Measurements from ENCODE around the gene ST6GAL1.

DNA sequence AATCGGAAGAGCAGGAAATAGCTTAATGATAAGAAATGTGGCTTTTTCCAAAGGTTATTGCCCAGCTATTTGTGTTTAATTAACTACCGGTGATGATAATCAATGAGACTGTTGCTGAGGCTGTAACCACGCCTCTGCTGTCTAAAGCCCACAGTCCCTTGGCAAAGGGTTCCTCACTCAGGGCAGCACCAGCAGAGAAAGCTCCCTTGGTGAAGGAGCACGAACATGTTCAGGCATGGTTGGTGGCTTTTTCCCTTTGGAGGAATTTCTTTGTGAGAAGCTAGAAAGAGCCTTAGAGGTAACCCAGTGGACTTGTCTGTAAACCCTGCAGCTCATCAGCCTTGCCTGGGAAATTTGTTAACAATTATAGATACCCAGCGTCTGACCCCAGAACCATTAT is 7.5 kb upstream of the ST6GAL1 start:
- TF ChIP-seq, protein P1, sequence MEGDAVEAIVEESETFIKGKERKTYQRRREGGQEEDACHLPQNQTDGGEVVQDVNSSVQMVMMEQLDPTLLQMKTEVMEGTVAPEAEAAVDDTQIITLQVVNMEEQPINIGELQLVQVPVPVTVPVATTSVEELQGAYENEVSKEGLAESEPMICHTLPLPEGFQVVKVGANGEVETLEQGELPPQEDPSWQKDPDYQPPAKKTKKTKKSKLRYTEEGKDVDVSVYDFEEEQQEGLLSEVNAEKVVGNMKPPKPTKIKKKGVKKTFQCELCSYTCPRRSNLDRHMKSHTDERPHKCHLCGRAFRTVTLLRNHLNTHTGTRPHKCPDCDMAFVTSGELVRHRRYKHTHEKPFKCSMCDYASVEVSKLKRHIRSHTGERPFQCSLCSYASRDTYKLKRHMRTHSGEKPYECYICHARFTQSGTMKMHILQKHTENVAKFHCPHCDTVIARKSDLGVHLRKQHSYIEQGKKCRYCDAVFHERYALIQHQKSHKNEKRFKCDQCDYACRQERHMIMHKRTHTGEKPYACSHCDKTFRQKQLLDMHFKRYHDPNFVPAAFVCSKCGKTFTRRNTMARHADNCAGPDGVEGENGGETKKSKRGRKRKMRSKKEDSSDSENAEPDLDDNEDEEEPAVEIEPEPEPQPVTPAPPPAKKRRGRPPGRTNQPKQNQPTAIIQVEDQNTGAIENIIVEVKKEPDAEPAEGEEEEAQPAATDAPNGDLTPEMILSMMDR (IDR thresholded peaks at IDR 0.05): no peak
- TF ChIP-seq POLR2AphosphoS5 (IDR thresholded peaks at IDR 0.05) (no peak), POLR2A (IDR thresholded peaks at IDR 0.05) (no peak), EP300 (IDR thresholded peaks at IDR 0.05) (no peak)

Data from gastroesophageal sphincter (tissue), 3 donors.